SH-SY5Y (cell line): Measurements from ENCODE around the gene OR52K1.

Experiments
- GATA2 ChIP-seq: IDR thresholded peaks from 2 replicates; pipeline ENCODE4 v1.6.1; 2011; ENCODE audit warnings: mild to moderate bottlenecking, low read depth, low read length
- GATA3 ChIP-seq: IDR thresholded peaks from 2 replicates; pipeline ENCODE4 v1.6.1; 2011; ENCODE audit warnings: low read depth, mild to moderate bottlenecking, low read length, moderate library complexity

OR52K1 gene

DNA sequence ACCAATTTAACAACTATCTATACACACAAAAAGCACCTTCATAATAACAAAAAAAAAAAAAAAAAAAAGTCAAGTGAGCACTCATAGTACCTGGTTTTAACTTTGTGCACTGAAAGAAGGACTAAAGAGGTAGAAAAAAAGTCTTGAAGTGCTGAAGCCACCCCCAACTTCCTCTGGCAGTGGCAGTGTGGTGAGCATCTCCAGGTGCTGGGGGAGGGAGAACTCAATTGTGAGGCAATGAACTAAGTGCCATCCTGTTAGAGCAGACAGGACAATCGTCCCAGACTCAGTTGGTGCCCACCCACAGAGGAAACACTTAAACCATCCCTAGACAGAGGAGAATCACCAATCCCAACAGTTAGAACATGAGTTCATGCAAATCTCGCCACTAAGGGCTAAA lies 39.9 kb downstream of the OR52K1 start:
- TF ChIP-seq GATA3 (no peak), GATA2 (no peak)

DNA sequence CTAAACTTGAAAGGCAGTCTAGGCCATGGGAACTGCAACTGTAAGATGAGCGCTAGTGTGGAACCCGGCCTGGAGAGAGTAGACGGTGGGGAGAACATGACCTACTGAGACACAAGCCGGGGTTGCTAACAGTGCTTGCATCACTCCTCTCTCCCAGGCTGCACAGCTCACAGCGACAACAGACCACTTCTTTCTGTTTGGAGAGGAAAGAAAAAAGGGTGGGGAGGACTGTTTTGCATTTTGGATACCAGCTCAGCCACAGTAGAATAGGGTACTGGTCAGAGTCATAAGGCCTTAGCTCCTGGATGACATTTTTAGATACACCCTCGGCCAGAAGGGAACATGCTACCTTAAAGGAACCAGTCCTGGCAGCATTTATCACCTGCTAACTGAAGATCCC lies 40.3 kb downstream of the OR52K1 start:
- no peak for TF ChIP-seq GATA3
- no peak for TF ChIP-seq GATA2

DNA sequence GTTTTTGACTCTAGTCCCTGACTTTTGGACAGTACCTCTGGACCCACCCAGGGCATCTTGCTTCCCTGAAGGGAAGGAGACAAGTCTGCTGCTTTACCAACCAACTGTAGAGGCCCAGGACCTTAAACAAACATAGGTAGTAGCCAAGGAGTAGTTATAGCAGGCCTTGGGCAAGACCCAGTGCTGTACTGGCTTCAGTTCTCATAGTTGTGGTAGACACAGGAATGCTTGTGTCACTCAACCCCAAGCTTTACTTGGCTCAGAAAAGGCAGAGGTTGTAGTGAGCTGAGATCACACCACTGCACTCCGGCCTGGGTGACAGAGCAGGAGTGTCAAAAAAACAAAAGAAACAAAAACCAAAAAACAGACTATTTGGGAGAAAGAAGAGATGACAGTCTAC lies 41.2 kb downstream of the OR52K1 start:
- TF ChIP-seq GATA3: no peak
- TF ChIP-seq GATA2: no peak

DNA sequence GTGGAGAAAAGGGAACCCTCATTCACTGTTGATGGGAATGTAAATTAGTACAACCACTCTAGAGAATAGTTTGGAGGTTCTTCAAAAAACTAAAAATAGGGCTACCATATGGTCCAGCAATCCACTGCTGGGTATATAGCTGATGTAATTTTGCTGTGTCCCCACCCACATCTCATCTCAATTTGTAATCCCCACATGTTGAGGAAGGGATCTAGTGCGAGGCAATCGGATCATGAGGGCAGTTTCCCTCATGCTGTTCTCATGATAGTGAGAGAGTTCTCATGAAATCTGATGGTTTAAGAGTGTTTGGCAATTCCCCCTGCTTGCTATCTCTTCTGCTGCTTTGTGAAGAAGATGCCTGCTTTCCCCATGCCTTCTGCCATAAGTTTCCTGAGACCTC lies 45.5 kb downstream of the OR52K1 start:
- TF ChIP-seq GATA2: no peak
- TF ChIP-seq GATA3: no peak

DNA sequence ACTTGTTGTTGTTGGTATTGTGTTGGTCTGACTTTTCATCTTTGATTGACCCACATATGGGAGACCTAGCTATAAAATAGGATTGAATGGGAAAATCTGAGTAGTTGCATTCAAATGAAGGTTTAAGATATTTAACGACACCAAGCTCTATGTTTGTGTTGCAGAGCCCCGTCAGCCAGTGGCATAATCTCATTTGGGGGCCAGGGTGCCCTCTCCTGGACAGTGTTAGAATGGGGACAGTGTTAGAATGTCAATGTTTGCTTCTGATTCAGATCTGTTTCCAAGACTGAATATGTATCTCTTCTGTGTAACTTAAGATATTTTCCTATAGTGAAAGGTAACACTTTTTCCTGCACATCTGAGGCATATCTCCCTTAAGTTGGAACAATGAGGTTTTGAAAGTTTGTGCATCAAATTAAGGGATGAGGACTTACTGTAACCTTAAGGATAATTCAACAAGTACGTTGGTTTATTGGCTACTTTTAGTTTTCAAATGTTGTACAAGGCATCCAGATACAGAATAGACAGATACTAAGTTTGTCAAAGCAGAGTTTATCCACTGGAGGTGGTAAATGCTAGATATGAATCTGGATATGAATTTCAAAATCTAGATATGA lies 57.3 kb downstream of the OR52K1 start:
- TF ChIP-seq GATA3: no peak
- no peak for TF ChIP-seq GATA2

DNA sequence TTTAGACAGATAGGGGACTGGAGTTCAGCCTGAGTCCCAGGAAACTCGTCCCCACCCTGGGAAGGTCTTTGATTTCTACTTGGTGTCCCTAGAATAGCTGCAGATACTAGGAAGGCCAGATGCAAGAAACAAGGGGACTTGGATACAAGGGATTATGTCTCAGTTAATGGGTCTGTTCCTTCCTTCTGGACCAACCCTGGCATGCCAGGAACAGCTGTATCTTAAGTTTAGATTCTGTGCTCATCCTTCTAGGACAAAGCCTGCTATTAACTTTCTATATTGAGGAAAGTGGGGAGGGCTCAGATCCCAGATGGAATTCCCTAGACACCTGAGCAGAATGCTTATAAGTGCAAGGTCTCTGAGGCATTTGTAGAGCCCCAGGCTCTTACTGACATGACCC lies 58.6 kb downstream of the OR52K1 start:
- TF ChIP-seq GATA2 (no peak), GATA3 (no peak)
